A673 (cell line): ENCODE results near the gene MUSTN1. TPM values are rescaled to one million over a fixed set of nuclear protein-coding genes. Genes with fewer than 3 reads are reported as not detected.

Experiments
- BruUV-seq: library from RNA; stranded (reverse); fragments of 400-500 nt; replicated peaks from 2 replicates; lab custom pipeline; 2021; lab: Mats Ljungman, UMichigan
- CTCF ChIA-PET: fragments of 300-600 bp; sonication (Branson Sonifier 250); formaldehyde crosslinking; loops from one replicate; lab custom pipeline; 2022; ENCODE audit warnings: antibody characterized with exemption; lab: Charles Lee
- POLR2A ChIA-PET: fragments of 300-600 bp; sonication (Branson Sonifier 250); formaldehyde crosslinking; loops from one replicate; lab custom pipeline; 2022; ENCODE audit warnings: antibody characterized with exemption; ENCODE audit not compliant: low non-redundant PET; lab: Charles Lee
- DNase-seq: peaks from one replicate; pipeline ENCODE4 v3.0.0-alpha.2; 2015; ENCODE audit warnings: low spot score
- H3K27ac ChIP-seq: fragments of 200-600 bp; sonication (generic); 2 replicates; pipeline ENCODE4 v1.5.1; 2016; ENCODE audit warnings: mixed run types, low read depth, mild to moderate bottlenecking, mixed read lengths, antibody characterized with exemption, low read length; ENCODE audit not compliant: poor library complexity, severe bottlenecking
- H3K27me3 ChIP-seq: fragments of 200-600 bp; sonication (generic); replicated peaks from 2 replicates; pipeline ENCODE4 v1.6.1; 2017; ENCODE audit warnings: mixed run types, low read depth, mild to moderate bottlenecking, mixed read lengths, antibody characterized with exemption, low read length; ENCODE audit not compliant: insufficient read depth, poor library complexity
- H3K36me3 ChIP-seq: fragments of 200-600 bp; sonication (generic); 2 replicates; pipeline ENCODE4 v1.6.1; 2016; ENCODE audit warnings: mixed run types, mild to moderate bottlenecking, mixed read lengths, antibody characterized with exemption, low read length; ENCODE audit not compliant: insufficient read depth, poor library complexity, severe bottlenecking
- H3K4me1 ChIP-seq: fragments of 200-600 bp; sonication (generic); 2 replicates; pipeline ENCODE4 v1.6.1; 2017; ENCODE audit warnings: mixed run types, mild to moderate bottlenecking, mixed read lengths, antibody characterized with exemption, low read length; ENCODE audit not compliant: insufficient read depth, poor library complexity, severe bottlenecking
- H3K4me3 ChIP-seq: fragments of 200-600 bp; sonication (generic); 2 replicates; pipeline ENCODE4 v1.5.1; 2016; ENCODE audit warnings: low read depth, mixed run types, mild to moderate bottlenecking, mixed read lengths, low read length; ENCODE audit not compliant: poor library complexity, severe bottlenecking
- H3K9me3 ChIP-seq: fragments of 200-600 bp; sonication (generic); 2 replicates; pipeline ENCODE4 v1.6.1; 2016; ENCODE audit warnings: mixed run types, low read depth, mild to moderate bottlenecking, mixed read lengths, antibody characterized with exemption, low read length; ENCODE audit not compliant: poor library complexity, severe bottlenecking
- EZH2 ChIP-seq: fragments of 200-600 bp; sonication (generic); IDR thresholded peaks from 2 replicates; pipeline ENCODE4 v1.6.1; 2017; ENCODE audit warnings: borderline replicate concordance, low read depth, mild to moderate bottlenecking, mixed read lengths, antibody characterized with exemption, low read length; ENCODE audit not compliant: poor library complexity, severe bottlenecking
- intact Hi-C: fragments of 100-400 bp; cut with micrococcal nuclease; formaldehyde crosslinking; loops from one replicate; pipeline ENCODE4 v1.10.0; 2022; ENCODE audit not compliant: unreplicated experiment
- total RNA-seq: library from RNA; stranded (reverse); gene quantifications from 2 replicates; pipeline ENCODE4 v1.2.3, GENCODE V29; 2021
- TF ChIP-seq, protein P1 (sequence below): fragments of 300-800, 200-600 bp; sonication (generic); conservative IDR thresholded peaks from 2 replicates; pipeline ENCODE4 v1.5.1; 2017; ENCODE audit warnings: low read depth, mild to moderate bottlenecking, antibody characterized with exemption, low read length, moderate library complexity, mixed read lengths

Gene MUSTN1
- total RNA-seq, 1 experiment from 2014 or later = not detected

DNA sequence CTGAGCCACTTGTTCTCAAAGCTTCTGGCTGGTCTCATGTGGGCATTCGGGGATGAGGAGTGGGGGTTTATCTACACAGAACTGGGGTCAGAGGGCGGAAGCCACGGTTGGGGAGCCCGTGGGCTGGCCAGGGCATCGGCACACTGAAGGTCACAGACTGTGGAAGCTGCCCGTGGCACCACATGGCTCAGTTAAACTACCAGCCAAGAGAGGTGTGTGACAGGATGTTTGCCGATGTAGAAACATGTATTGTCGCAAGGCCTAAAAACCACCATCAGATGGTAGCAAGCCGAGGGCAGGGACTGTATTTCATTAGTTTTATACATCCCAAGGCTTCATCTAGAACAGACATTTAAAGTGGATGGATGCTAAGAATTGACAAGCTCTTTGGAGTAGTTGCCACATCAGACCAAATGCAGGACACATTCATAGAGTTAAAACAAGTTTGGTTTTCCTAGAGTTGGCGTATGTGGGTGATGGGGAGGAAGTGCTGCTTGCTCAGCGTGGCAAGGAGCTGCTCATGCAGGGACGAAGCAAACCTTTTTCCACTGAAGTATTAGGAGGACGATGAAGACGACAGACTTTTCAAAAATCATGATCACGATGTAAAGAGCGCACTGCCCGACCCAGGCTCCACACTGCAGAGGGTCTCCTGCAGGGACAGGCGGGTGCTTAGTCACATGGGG is 9.6 kb upstream of the MUSTN1 start:
- H3K4me3 ChIP-seq = no peak overlapping the region
- no peaks in the 10 kb centered on the region for H3K36me3 ChIP-seq
- CTCF ChIA-PET = no interaction called here
- intact Hi-C loops = no loop called here
- POLR2A ChIA-PET = no interaction called here
- H3K4me1 ChIP-seq = no peaks in the 10 kb centered on the region
- no peaks in the 10 kb centered on the region for H3K9me3 ChIP-seq
- no peak for TF ChIP-seq EZH2
- TF ChIP-seq, protein P1, sequence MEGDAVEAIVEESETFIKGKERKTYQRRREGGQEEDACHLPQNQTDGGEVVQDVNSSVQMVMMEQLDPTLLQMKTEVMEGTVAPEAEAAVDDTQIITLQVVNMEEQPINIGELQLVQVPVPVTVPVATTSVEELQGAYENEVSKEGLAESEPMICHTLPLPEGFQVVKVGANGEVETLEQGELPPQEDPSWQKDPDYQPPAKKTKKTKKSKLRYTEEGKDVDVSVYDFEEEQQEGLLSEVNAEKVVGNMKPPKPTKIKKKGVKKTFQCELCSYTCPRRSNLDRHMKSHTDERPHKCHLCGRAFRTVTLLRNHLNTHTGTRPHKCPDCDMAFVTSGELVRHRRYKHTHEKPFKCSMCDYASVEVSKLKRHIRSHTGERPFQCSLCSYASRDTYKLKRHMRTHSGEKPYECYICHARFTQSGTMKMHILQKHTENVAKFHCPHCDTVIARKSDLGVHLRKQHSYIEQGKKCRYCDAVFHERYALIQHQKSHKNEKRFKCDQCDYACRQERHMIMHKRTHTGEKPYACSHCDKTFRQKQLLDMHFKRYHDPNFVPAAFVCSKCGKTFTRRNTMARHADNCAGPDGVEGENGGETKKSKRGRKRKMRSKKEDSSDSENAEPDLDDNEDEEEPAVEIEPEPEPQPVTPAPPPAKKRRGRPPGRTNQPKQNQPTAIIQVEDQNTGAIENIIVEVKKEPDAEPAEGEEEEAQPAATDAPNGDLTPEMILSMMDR = no peak
- H3K27ac ChIP-seq = no peak overlapping the region
- H3K27me3 ChIP-seq = no peaks in the 10 kb centered on the region
- BruUV-seq = no TSS peak
- no peak for DNase-seq

DNA sequence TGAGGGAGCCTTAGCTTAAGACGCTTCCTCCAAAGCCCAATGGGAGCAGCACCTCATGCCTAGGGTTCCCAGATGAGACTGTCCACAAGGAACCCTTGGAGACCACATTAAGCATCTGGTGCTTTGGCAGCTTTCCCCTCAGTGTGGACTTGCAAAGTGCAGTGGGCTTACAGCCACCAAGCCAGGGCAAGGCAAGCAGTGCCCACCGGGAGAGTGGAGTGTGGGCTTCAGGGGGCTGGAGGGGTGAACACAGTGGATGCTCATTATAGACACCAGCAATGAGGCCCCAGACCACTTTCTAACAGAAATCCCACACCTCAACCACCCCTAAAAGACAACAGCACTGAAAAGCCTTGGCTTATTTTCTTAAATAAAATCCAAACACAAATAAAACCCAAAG is 9.1 kb upstream of the MUSTN1 start:
- Histone ChIP-seq H3K36me3 (no peaks in the 10 kb centered on the region), H3K9me3 (no peaks in the 10 kb centered on the region), H3K4me1 (no peaks in the 10 kb centered on the region), H3K4me3 (no peak overlapping the region), H3K27ac (no peak overlapping the region), H3K27me3 (no peaks in the 10 kb centered on the region)
- ChIA-PET CTCF (no interaction called here), POLR2A (no interaction called here)
- DNase-seq = no peak
- TF ChIP-seq, protein P1 = no peak
- no peak for TF ChIP-seq EZH2
- intact Hi-C loops = no loop called here
- BruUV-seq = no TSS peak

DNA sequence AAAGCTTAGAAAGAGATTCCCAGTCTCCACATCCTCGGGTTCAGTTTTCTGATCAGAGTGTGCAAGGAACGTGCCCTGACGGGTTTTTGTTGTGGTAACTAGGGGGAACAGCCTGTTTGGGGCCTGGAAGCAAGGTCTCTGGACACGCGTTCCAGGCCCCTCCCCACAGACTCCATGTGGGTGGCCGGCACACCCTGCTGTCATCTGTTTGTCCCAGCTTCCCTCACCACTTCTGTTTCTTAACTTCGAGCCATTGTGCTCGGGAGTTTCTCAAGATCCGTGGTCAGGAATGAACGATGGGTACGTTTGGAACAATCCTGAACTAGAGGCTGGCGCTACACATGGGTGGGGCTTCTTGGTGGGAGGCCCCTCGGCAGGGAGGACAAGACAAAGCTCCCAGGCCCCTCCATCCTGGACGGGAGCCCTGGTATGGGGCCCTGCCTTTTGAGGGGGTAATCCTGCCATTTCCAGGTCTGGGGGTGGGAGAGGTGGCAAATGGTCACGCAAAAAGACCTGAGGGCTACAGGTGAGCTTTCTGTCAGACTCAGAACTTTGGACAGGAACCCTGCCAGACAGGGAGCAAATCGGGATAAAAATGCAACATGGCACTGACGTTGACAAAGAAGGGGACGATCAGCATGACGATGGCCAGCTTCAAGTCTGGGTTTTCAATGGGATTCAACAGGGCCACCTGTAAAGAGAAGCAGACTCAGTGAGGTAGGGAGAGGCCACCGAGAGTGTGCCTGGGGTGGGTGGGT is 8.5 kb upstream of the MUSTN1 start:
- ChIA-PET POLR2A (no interaction called here), CTCF (no interaction called here)
- no TSS peak for BruUV-seq
- no peaks in the 10 kb centered on the region for H3K27me3 ChIP-seq
- TF ChIP-seq EZH2 = no peak
- TF ChIP-seq, protein P1 = no peak
- no peak for DNase-seq
- no peaks in the 10 kb centered on the region for H3K36me3 ChIP-seq
- no peak overlapping the region for H3K27ac ChIP-seq
- H3K4me3 ChIP-seq = no peak overlapping the region
- no peaks in the 10 kb centered on the region for H3K9me3 ChIP-seq
- H3K4me1 ChIP-seq = no peaks in the 10 kb centered on the region
- intact Hi-C loops = no loop called here
